HG03066 (cell line): ENCODE measurements around the gene RNASE8.

ENCODE experiments used
- ATAC-seq: cut with Tn5 transposase; IDR thresholded peaks from one replicate; pipeline ENCODE4 v1.9.1; 2021; ENCODE audit warnings: low read depth; ENCODE audit not compliant: unreplicated experiment

RNASE8 gene

DNA sequence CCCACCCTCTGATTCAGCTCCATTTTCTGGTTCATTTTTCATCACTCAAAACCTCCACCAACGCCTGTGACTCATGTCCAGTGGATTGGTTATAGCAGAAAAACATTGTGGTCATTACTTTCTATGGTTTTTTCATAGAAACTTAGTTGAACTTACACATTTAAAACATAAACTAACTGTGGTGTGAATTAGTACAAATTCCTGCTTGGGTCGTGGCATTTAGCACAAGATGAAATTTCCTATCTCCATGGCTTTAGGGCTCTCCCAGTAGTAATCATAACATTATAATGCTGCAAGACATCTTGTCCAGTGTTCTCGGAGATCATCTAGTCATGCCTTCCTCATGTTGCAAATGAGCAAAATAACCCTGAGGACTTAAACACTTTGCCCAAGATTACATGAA, 8.3 kb upstream of the RNASE8 start:
- no peak for ATAC-seq

DNA sequence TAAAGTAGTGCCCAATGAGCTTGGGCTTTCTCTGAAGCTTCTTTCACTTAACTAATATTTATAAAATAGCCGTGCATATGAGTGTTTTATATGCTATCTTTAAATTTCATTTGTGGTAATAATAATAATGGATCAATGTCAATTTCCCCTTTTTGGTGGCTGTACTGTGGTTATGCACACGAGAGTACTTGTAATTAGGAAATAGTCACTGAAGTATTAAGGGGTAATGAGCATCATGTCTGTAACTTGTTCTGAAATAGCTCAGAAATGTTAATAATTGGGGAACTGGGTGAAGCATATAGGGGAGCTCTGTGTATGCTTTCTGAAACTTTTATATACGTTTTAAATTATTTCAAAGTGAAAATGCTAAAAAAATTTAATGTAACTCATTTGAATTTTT, 7.0 kb upstream of the RNASE8 start:
- no peak for ATAC-seq

DNA sequence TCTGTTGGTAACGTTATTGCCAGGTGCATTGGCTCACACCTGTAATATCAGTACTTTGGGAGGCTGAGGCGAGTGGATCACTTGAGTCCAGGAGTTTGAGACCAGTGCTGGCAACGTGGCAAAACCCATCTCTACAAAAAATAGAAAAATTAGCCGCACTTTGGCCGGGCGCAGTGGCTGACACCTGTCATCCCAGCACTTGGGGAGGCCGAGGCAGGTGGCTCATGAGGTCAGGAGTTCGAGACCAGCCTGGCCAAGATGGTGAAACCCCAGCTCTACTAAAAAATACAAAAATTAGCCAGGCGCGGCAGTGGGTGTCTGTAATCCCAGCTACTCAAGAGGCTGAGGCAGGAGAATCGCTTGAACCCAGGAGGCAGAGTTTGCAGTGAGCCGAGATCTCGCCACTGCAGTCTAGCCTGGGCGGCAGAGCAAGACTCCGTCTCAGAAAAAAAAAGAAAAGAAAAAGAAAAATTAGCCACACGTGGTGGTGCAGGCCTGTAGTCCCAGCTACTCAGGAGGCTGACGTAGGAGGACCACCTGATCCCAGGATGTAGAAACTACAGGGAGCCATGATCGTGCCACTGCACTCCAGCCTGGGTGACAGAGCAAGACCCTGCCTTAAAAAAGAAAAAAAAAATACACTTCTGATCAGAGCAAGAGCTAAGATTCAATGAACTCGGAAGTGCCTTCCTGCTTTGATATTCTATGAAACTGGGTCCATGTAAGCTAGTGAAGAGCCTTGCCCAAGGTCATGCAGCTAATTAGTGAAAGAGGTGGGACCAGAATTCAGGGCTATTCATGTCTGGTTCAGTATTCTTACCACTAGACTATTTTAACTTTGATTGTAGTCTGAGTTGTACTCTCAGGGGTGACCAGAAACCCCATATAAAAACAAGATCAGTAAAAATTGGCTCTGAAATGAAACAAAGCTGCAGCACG, 4.2 kb upstream of the RNASE8 start:
- no peak for ATAC-seq

DNA sequence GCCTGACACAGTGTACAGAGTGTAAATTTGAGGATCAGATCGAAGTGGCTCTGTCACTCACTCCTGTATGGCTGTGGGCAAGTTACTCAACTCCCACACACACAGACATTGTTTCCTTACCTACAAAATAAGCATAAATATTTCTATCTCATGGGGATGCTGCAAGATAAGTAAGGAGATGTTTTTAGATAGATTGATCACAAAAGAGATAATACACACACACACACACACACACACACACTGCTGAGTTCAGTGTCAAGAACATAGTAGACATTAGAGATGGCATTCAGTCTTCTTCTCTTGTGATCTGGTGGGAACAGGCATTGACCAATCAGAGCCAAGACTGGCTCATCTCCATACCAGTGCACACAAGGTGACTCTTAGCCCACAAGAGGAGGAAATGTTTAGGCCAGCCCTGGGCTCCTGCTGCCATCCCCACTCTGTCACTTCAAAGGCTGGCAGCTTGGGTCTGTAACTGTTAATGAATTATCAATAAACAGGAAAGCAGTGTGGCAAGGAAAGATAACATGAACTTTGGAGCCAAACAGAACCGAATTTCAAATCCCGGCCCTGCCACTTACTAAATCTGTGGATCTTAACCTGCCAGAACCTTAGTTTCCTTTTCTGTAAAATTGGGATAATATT, 3.4 kb upstream of the RNASE8 start:
- ATAC-seq, result no peak

DNA sequence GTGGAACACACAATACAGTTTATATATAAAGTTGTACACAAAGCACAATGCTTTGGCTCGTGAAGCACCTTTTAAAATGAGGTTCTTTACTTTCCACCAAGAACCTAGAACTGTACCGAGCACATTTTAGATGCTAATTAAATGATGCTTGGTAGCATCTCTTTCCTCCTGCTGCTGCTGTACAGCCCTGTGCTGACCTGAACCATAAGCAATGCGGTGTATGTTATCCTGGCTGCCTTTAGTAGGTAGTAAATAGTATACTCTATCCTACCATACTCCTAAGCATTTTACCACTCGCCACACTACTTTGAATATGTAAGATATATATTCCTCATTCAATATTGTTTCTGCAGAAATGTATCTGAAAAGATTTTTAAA, 2.9 kb upstream of the RNASE8 start:
- ATAC-seq, result no peak

DNA sequence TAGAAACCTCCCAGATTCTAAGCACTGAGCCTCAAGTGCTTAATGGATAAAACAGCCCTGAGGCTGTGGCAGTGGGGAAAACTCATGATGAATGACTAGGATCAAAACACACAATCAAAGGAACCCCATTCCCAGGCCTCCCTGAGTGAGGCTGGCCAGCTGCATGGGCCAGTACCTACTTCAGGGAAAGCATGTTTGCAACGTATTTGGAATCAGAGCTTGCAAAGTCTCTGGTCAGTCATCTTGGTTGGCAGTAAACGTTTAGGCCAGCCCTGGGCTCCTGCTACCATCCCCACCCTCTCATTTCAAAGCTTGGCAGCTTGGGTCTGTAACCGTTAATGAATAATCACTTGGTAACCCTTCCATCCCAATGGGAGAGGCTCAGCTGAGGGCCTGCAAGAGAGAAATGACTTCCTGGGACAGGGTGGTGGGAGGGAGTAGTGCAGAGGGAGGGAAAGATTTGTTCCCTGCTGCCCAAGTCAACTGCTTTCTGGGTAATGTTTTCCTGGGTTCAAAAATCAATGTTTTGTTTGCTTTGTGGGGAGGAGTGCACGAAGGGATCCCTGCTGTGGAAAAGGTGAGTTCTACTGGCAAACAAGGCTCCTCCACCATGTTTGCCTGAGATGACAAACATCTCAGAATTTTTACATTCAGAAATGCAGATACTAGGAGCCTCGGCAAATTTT, 2.0 kb upstream of the RNASE8 start:
- no peak for ATAC-seq

DNA sequence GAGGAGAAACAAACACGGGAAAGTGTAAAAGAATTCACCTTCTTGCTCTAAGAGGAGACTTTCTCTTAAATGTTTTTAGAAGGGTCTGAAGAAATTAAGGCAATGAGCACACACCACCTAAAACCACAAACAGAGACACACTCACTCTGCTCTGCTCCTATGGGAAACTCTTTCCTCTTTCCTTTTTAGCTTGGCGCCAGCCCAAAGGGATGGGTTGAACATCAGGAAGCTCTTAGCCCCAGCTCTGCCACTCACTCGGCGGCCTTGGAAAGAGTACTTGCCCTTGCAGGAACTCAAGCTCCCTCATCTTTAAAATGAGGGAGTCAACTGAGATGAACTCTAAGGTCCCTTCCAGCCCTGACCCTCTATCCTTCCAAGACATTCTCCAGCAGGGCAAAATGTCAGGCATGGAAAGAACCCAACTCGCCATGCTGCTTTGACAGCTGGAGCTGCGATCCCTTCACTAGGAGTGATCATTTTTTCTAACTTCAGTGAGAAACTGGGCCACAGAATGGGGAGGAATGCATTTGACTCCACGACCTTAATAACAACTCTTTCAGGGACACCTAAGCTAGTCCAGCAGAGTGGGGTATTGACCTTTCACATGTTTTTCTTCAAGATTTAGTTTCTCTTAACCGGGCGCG, 980 bp upstream of the RNASE8 start:
- ATAC-seq, result no peak

DNA sequence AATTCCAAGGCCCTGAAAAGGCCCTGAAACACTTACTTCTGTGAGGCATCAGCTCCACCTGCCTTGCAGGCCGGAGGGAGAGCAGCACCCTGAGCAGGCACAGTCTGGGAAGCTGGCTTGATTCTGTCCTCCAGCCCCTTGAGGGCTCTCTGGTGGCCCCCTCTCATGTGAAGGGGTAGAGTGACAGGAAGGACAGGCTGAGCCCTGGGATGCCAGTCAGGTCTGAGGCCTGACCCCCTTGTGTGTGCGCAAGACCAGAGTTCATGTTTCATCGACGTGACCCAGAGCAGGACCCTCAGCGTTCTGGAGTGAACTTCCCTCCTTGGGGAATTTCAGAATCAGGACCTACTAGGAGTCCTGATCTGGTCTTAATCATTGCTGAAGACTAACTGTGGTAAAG, 1.3 kb downstream of the RNASE8 start:
- ATAC-seq, result no peak

DNA sequence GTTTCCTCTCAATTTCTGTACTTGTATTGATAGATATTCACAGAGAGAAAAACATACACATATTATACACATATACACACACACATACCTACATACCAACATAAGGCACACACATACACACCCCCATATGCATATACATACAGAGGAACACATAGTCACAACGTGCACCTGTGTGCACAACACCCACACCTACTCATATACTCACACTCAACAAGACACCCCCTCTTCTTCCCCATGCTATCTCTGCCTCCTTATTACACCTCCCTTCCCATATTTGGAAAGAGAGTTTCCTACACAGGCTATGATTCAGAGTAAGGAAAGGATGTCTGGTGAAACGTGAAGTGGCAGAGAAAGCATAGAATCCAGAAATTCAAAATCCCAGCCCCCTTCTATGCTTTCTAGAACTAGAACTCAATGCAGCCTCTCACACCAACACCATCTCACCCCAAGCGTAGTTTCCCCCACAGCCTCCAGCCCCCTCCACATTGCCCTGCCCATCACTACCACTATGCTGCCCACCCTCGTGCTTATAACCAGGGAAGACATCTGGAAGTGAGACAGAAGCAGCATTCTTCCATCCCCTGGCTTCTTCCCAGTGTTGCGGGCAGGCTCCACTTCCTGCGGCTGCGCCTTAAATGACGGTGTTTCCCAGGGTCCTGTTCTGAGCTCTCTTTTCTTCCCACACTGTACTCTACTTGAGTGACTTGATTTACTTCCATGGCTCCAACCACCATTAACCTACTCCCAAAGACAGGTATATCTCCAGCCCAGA, 2.4 kb downstream of the RNASE8 start:
- no peak for ATAC-seq

DNA sequence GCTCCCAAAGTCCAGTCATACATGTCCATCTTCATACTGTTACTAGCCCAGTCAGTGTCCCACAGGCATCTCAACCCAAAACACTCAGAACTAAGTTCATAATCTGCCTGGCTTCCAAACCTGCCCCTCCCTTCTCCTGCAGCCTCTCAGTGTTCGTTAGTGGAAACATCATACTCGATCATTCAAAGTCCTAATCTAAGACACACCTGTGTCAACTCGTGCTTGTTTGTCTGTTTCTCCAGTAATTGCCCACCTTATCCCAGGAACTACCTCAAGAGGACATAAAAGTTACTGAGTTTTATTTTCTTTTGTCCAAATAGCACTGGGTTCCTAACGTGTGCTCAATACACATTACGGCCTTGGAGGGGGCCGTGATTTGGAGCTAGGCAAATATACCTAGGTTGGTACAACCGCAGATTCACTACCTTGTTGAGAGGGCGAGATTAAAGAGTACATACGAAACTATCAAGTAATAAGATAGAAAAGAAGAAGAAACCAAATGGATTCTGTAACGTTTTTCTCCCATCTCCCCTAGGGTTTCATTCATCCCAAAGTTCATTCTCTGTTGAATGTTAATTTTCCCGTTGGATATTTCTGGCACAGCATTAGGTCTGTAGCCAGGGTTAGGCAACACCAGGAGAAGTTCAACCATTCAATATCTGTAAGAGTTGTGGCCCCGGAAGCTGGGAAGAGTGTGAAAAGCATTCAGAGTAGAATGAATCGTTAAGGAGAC, 3.2 kb downstream of the RNASE8 start:
- no peak for ATAC-seq

DNA sequence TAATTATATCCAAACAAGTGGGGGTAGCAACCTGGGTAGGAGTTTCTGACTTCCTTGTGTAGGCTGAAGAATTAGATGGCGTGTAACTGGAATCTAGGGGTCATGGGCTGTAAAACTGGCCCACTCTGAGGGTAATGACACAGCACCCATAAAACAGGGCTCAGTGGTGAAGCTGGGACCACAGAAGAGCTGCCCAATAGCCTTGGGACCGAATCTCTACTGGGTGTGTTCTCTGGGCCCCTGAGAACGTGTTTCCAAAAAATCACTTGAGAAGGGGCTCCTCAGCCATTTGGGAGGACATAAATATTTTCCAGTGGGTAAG, 3.7 kb downstream of the RNASE8 start:
- ATAC-seq, result no peak

DNA sequence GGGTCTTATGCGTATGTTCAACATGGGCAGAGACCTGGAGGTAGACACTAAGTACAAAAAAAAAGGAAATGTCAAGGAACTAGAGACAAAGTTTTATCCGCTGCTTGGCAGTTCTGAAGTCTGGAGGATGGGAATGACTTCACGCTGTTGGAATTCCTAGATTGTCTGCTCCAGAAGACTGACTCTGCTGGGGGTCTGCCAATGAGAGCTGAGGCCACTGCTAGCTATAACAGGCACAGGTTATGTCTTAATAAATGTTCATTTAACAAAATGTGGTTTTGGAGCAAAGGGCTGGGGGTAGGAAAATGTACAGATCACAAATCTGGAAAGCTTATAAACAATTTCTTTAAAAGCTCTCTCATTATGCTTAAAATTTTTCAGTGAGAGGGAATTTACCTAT, 5.9 kb downstream of the RNASE8 start:
- no peak for ATAC-seq

DNA sequence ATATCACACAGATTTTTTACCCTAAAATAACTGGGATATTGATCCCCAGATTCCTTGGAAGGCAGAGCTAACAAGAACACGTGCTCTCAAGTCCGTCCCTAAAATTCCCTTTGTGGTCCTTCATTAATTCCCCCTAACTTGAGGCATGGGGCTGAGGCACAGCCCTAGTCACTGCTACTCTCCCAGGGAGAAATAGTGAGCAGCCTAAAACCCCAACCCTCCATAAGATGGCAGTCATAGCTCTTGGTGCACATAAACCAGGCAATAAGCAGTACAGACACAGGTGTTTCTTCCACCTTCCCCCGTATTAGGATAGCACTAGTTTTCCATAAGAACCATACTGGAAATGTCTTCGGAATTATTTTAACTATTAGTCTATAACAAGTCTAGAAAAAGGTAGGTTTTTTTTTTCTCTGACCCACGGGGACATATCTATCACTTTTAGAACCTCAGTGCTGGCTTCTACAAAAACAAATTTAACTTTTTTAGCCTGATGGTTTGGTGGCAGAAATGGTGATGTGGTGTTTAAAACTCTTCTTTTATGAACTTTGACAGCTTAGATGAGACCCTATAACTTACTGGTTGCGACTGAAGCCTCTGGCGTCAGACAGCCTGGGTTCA, 9.4 kb downstream of the RNASE8 start:
- ATAC-seq, result no peak

DNA sequence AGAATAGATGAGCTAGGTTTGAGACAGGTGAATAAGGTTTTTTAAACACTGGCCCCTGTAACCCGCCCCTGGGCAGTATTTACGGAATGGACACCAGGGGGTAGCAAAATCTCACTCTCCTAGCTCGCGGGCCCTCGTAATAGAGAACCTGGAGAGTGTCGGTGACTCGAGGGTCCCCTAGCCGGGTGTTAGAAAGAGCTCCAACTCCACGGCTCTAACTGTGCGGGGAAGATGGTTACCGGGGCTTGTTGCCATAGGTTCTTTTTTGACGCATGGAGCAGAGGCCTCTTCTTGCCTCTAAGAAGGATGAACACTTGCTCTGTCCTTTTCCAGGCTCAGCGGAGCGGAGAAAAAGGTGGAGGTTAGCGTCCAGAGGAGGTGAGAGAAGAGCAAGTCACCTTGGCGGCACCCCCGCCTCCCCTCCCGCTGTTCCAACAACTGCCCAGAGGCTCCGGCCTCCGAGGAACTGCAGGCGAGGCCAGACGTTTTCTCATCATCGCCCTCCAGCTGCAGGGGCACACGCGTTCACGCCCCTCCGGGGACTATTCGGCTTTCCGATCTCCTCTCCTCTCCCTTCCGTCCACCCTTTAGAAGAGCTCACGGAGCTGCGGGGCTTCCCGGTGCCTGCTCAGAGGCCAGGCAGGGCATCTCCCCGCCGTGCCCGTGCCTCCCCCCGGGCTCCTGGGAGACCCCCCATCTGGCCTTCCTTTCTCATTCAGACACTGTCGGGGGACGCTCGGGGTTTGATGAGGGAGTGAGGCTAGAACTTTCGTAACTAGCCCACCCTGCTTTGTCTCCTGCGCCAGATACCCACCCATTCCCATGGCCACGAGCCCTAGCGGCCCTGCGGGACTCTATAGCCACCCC, 11.1 kb downstream of the RNASE8 start:
- no peak for ATAC-seq

DNA sequence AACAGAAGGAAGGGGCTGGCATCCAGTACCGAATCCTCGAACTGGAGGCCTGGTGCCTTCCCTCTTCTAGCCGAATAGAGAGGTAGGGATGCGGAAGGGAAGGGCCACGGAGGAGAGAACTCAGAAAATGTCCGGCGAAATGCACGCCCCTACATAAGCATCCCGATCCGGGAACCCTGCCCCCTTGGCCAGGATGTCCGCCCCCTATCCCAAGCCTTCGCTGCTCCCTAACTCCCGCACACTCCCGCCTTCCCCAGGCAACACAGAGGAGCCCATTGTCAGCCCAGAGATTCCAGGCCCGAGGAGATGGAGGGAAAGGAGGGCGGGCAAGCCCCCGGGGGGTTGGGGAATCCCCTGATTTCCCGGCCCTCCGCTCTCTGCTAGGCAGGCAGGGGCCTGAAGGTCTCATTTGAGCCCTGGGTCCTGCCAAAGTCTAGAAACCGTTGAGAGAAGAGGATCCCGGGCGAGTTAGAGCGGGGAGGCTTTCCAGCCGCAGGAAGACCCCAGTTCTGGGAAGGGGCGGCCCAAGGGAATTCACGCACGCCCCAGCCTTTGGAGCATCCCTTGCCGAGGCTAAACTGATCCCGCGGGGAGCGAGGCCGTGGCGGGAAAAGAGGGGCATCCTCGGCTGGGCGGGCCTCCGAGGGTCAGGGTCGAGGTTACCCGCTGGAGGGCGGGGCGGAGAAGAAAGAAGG, 11.9 kb downstream of the RNASE8 start:
- no peak for ATAC-seq

DNA sequence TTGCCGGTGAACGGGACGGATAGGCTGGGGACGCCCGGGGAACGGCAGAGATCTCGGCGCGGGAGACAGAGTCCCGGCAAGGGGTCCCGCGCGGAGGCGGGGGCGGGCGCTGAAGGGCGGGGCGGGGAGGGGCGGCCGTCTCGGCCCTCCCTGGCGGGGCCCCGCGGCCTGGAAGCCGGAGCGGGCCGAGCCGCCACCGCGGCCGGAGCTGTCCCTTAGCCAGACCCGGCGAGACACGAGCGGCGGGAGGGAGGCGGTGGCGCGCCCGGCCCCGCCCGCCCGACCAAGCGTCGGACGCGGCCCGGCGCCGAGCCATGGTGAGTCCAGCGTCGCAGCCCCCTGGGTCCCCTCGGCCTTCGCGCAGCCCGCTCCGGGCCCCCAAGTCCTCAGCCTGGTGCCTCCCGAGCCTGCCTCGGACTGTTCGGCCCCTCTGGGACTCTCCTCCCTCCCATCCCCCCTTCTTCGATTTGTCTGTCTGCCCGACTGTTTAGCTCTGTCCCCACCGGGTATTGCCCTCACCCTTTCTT, 12.5 kb downstream of the RNASE8 start, which contains the start of gene ARHGEF40:
TSS of gene ARHGEF40 (plus strand) at position 222 of the 527 bp plus-strand sequence. CDS start at position 315, 93 bp downstream.
- no peak for ATAC-seq

DNA sequence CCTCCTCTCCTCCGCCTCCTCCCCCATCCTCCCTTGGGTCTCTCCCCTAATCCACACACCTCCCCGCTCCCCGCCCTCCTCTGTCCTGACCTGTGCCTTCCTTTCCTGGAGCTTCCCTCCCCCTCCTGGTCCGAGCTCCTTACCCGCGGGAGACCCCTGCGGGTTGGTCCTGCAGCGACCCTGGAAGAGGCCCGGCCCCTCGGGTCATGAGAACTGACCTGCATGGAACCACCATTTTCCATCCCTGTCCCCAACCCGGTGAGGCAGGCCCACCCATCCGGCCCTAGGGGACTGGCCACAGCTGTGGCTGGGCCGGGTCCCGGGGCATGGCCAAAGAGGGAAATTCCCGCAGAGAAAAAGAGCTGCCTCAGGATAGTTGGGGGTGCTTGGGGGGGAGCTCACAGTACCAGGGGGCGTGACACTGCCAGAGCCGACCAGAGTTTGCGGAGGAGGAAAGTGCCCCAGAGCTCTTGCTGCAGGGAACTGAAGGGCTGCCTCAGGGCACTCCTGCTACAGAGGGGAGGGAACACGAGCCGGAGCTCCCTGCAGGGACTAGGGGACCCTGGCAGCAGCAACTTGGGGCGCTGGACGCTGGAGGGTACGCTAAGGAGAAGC, 13.1 kb downstream of the RNASE8 start:
- ATAC-seq, result peak; percentile 9
